Epithelial cell of esophagus (primary cell): ENCODE data around the gene EZH1.

Experiments
- DNase-seq: peaks from one replicate; pipeline ENCODE4 v3.0.0; 2010; ENCODE audit warnings: low read depth
- H3K4me3 ChIP-seq: 2 replicates; pipeline ENCODE4 v1.5.1; 2011; ENCODE audit warnings: mild to moderate bottlenecking, low read length, control low read depth
- TF ChIP-seq, protein P1 (sequence below): IDR thresholded peaks from 2 replicates; pipeline ENCODE4 v1.5.1; 2011; ENCODE audit warnings: low read depth, mild to moderate bottlenecking, low read length, control low read depth, inconsistent platforms; ENCODE audit not compliant: insufficient read depth; ENCODE audit errors: missing control alignments

EZH1 gene

DNA sequence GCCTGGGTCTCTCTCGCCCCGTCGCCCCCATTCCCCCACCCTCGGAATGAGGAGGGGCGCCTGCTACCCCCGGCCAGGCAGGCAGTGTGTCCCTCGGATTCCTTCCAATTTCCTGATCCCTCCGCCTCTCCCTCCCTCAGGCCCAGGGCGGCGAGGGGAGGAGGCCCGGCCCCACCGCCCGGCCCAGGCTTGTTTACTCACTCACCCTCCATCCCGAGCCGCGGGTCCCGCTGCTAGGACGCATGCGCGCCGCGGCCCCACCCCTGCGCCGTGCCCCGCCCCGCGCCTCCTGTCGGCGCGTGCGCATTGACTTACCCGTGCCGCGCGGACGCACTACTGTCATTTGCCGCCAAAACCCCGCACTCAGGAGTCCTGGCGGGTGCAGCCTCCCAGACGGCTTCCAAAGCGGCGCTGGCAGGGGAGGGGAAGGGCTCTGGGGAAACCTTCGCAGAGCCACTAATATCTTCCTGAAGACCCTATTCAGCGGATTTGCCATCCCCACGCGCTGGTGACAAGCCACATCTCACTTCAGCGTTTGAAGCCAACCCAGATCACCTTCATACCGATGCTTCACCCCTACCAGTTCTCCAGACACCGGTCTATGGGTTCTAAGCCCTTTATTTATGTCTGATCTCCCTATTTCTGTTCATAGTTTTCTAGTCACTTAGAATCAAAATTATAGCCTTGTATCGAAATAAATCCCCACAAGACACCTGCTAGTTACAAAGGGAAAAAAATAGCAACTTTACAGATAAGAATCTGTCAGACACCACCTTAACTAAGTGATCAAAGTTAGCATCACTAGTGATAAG is at the start of gene EZH1:
Gene EZH1, minus strand, starts transcription at position 235 of the 812 bp plus-strand sequence. CDS start 16,099 bp downstream, outside the sequence.
- DNase-seq = peak; percentile 91
- H3K4me3 ChIP-seq = peak within 1 kb of the TSS; percentile 69
- TF ChIP-seq, protein P1, sequence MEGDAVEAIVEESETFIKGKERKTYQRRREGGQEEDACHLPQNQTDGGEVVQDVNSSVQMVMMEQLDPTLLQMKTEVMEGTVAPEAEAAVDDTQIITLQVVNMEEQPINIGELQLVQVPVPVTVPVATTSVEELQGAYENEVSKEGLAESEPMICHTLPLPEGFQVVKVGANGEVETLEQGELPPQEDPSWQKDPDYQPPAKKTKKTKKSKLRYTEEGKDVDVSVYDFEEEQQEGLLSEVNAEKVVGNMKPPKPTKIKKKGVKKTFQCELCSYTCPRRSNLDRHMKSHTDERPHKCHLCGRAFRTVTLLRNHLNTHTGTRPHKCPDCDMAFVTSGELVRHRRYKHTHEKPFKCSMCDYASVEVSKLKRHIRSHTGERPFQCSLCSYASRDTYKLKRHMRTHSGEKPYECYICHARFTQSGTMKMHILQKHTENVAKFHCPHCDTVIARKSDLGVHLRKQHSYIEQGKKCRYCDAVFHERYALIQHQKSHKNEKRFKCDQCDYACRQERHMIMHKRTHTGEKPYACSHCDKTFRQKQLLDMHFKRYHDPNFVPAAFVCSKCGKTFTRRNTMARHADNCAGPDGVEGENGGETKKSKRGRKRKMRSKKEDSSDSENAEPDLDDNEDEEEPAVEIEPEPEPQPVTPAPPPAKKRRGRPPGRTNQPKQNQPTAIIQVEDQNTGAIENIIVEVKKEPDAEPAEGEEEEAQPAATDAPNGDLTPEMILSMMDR = no peak

DNA sequence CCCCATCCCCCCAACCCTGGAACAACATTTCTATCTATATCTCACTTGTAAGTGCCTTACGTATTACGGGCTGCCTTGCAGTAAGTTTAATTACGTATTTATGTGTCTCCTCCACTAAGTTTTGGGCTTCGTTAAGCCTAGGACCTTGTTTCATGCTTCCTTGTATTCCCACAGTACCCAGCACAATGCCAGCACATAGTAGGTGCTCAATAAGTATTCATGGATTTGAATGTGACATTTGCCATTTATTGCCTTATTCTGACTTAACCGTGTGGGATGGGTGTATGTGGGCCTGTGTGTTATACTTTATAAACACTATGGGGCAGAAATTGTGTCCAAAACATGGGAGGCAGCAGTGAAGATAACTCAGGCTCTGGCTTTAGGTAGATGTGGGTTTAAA is 47.7 kb upstream of the EZH1 start:
- H3K4me3 ChIP-seq = no peak overlapping the region
- TF ChIP-seq, protein P1 = no peak
- no peak for DNase-seq

DNA sequence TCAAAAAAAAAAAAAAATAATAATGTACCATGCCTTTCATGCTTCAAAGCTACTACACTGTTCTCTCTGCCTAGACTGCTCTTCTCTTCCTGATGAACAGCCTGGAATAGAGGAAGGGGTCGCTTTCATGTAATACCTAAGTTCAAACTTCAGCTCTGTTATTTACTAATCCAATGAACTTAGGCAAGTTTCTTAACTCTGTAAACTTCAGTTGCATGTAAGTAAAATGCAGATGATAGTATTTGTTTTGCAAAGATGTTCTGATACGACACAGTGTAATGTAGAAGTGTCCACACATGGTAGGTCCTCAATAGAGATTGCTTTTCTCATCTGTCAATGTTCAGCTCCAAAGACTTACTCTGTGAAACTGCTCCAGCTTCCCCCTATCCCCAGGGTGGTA is 47.1 kb upstream of the EZH1 start:
- no peak for DNase-seq
- H3K4me3 ChIP-seq = no peak overlapping the region
- TF ChIP-seq, protein P1 = no peak

DNA sequence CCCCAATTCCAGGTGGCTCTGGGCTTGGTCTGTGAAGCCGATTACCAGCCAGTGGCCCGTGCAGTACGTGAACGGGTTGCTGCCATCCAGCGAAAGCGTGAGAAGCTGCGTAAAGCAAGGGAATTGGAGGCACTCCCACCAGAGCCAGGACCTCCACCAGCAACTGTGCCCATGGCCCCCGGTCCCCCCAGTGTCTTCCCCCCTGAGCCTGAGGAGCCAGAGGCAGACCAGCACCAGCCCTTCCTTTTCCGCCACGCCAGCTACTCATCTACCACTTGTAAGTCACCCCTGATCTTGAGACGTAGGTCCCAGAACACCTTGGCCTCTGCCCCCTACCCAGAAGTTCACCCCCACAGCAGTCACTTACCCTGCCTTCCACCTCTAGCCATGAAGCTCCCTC is 42.4 kb upstream of the EZH1 start:
- no peak for DNase-seq
- no peak overlapping the region for H3K4me3 ChIP-seq
- TF ChIP-seq, protein P1 = no peak

DNA sequence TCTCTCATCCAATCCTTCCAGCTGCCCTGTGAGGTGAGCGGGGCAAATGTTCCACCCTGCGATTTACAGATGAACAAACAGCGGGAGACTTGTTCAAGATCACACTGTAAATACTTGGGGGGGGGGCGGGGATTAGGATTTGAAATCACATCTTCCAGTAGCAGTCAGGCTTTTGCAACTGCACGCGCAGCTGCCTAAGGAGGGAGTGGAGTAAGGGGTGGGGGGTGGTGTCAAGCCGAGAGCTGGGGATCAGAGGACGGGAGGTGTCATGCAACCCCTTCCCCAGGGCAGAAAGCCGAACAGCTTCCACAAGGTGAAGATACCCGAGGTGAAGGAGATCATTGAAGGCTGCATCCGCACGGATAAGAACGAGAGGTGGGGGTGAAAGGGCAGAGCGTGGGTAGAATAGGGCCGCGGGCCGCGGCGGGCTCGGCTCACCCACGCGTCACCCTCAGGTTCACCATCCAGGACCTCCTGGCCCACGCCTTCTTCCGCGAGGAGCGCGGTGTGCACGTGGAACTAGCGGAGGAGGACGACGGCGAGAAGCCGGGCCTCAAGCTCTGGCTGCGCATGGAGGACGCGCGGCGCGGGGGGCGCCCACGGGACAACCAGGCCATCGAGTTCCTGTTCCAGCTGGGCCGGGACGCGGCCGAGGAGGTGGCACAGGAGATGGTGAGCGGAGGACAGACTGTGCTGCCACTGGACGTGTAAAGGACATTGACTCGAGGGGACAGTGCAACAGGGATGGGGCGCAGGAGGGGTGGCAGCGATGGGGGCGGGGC is 40.2 kb upstream of the EZH1 start:
- H3K4me3 ChIP-seq = no peak overlapping the region
- TF ChIP-seq, protein P1 = no peak
- DNase-seq = no peak

DNA sequence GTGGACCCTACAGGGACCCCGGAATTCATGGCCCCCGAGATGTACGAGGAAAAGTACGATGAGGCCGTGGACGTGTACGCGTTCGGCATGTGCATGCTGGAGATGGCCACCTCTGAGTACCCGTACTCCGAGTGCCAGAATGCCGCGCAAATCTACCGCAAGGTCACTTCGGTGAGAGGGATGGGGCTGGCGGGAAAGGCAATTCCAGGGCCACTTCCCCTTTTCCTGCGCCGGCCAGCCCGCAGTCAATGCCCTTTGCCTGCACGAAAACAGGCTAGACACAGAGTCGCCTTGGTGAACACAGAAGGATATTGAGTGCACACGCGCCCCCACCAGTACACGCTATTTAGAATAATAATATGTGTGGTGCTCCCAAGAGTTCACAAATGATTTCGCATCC is 39.6 kb upstream of the EZH1 start:
- no peak overlapping the region for H3K4me3 ChIP-seq
- TF ChIP-seq, protein P1 = no peak
- DNase-seq = no peak

DNA sequence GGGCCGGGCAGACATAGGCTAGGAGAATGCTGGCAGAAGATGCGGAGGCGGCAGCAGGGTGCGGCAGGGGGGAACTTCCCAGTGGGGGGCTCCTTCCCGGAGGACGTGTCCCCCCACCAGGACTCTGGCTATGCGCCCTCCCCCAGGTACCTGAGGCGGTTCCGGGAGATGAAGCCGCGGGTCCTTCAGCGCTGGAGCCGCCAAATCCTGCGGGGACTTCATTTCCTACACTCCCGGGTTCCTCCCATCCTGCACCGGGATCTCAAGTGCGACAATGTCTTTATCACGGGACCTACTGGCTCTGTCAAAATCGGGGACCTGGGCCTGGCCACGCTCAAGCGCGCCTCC is 38.9 kb upstream of the EZH1 start:
- TF ChIP-seq, protein P1 = no peak
- DNase-seq = no peak
- no peak overlapping the region for H3K4me3 ChIP-seq
